ENCODE data around the gene MAP7D1.

- TF ChIP-seq CTCF (IDR thresholded peaks at IDR 0.05; ENCODE audit: insufficient read depth, low read length, poor library complexity, severe bottlenecking) (no peak), EZH2phosphoT487 (conservative IDR thresholded peaks at IDR 0.05; ENCODE audit: low read length) (no peak)
Observed at GRCh38 chr1:36124404-36125128, 31.4 kb upstream of the MAP7D1 start.

Data from SU-DHL-6 (cell line).